Loucy (cell line): Measurements from ENCODE around the gene ATG7.

Source experiments
- EZH2phosphoT487 ChIP-seq: fragments of 200-600 bp; IDR thresholded peaks from 2 replicates; pipeline ENCODE4 v1.6.1; 2018; ENCODE audit warnings: antibody characterized with exemption, mild to moderate bottlenecking, moderate library complexity, borderline replicate concordance
- TF ChIP-seq, protein P1 (sequence below): fragments of 200-600 bp; sonication (generic); conservative IDR thresholded peaks from 2 replicates; pipeline ENCODE4 v1.5.1; 2014; ENCODE audit warnings: mild to moderate bottlenecking, antibody characterized with exemption, low read length

DNA sequence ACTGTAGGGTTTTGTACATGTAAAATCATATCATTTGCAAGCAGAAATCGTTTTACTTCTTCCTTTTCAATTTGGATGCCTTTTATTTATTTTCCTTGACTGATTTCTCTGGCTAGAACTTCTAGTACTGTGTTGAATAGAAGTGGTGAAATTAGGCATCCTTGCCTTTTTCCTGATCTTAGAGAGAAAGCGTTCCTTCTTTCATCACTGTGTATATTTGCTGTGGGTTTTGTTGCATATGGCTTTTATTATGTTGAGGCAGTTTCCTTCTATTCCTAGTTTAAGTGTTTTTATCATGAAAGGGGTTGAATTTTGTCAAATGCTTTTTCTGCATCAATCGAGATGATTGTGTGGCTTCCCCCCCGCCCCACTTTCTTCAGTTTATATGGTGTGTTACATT is 140.9 kb downstream of the ATG7 start:
- TF ChIP-seq, protein P1, sequence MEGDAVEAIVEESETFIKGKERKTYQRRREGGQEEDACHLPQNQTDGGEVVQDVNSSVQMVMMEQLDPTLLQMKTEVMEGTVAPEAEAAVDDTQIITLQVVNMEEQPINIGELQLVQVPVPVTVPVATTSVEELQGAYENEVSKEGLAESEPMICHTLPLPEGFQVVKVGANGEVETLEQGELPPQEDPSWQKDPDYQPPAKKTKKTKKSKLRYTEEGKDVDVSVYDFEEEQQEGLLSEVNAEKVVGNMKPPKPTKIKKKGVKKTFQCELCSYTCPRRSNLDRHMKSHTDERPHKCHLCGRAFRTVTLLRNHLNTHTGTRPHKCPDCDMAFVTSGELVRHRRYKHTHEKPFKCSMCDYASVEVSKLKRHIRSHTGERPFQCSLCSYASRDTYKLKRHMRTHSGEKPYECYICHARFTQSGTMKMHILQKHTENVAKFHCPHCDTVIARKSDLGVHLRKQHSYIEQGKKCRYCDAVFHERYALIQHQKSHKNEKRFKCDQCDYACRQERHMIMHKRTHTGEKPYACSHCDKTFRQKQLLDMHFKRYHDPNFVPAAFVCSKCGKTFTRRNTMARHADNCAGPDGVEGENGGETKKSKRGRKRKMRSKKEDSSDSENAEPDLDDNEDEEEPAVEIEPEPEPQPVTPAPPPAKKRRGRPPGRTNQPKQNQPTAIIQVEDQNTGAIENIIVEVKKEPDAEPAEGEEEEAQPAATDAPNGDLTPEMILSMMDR = no peak
- no peak for TF ChIP-seq EZH2phosphoT487
